HEK293 (cell line): Measurements from ENCODE around the gene LSM11.

Experiments
- BCL6B ChIP-seq: fragments of 450-650 bp; formaldehyde crosslinking; IDR thresholded peaks from 2 replicates; pipeline ENCODE4 v1.5.1; 2017; ENCODE audit warnings: missing biosample characterization, missing genetic modification characterization
- GLI2 ChIP-seq: fragments of 450-650 bp; formaldehyde crosslinking; IDR thresholded peaks from 2 replicates; pipeline ENCODE4; 2017; ENCODE audit warnings: missing biosample characterization, missing genetic modification characterization, low read depth, borderline replicate concordance
- HOXC10 ChIP-seq: sonication (generic); formaldehyde crosslinking; IDR thresholded peaks from 2 replicates; pipeline ENCODE4 v1.8.1; 2023; ENCODE audit warnings: mild to moderate bottlenecking, missing genetic modification reagents
- IKZF3 ChIP-seq: fragments of 450-650 bp; IDR thresholded peaks from 2 replicates; pipeline ENCODE4 v1.5.0; 2018; ENCODE audit warnings: missing biosample characterization, mild to moderate bottlenecking, missing genetic modification characterization, moderate library complexity
- MZF1 ChIP-seq: fragments of 450-650 bp; formaldehyde crosslinking; IDR thresholded peaks from 2 replicates; pipeline ENCODE4 v1.5.1; 2017; ENCODE audit warnings: missing biosample characterization, missing genetic modification characterization, borderline replicate concordance
- SP3 ChIP-seq: fragments of 450-650 bp; formaldehyde crosslinking; IDR thresholded peaks from 2 replicates; pipeline ENCODE4 v1.5.1; 2016; ENCODE audit warnings: missing biosample characterization, missing genetic modification characterization
- ZBTB17 ChIP-seq: fragments of 450-650 bp; formaldehyde crosslinking; IDR thresholded peaks from 2 replicates; pipeline ENCODE4 v1.5.1; 2016; ENCODE audit warnings: missing biosample characterization, missing genetic modification characterization
- ZNF114 ChIP-seq: fragments of 450-650 bp; formaldehyde crosslinking; IDR thresholded peaks from 2 replicates; pipeline ENCODE4 v1.5.0; 2017; ENCODE audit warnings: missing biosample characterization, missing genetic modification characterization
- ZNF155 ChIP-seq: fragments of 450-650 bp; formaldehyde crosslinking; IDR thresholded peaks from 2 replicates; pipeline ENCODE4 v1.5.1; 2016; ENCODE audit warnings: missing biosample characterization, missing genetic modification characterization
- ZNF157 ChIP-seq: fragments of 450-650 bp; formaldehyde crosslinking; IDR thresholded peaks from 2 replicates; pipeline ENCODE4 v1.5.1; 2016; ENCODE audit warnings: missing biosample characterization, missing genetic modification characterization
- ZNF184 ChIP-seq: fragments of 450-650 bp; IDR thresholded peaks from 2 replicates; pipeline ENCODE4 v1.5.1; 2018; ENCODE audit warnings: missing biosample characterization, mild to moderate bottlenecking, missing genetic modification characterization
- ZNF19 ChIP-seq: fragments of 450-650 bp; formaldehyde crosslinking; IDR thresholded peaks from 2 replicates; pipeline ENCODE4; 2016; ENCODE audit warnings: missing biosample characterization, missing genetic modification characterization, low read depth
- ZNF223 ChIP-seq: fragments of 450-650 bp; formaldehyde crosslinking; IDR thresholded peaks from 2 replicates; pipeline ENCODE4 v1.5.1; 2016; ENCODE audit warnings: missing biosample characterization, missing genetic modification characterization
- ZNF266 ChIP-seq: fragments of 450-650 bp; formaldehyde crosslinking; IDR thresholded peaks from 2 replicates; pipeline ENCODE4 v1.5.1; 2016; ENCODE audit warnings: missing biosample characterization, missing genetic modification characterization, low read depth
- ZNF335 ChIP-seq: fragments of 450-650 bp; formaldehyde crosslinking; conservative IDR thresholded peaks from 2 replicates; pipeline ENCODE4 v1.5.1; 2016; ENCODE audit warnings: missing biosample characterization, missing genetic modification characterization
- ZNF354C ChIP-seq: fragments of 450-650 bp; formaldehyde crosslinking; IDR thresholded peaks from 2 replicates; pipeline ENCODE4 v1.5.1; 2016; ENCODE audit warnings: missing biosample characterization, missing genetic modification characterization, low read depth, borderline replicate concordance
- ZNF362 ChIP-seq: fragments of 450-650 bp; formaldehyde crosslinking; IDR thresholded peaks from 2 replicates; pipeline ENCODE4 v1.5.1; 2016; ENCODE audit warnings: missing biosample characterization, missing genetic modification characterization
- ZNF391 ChIP-seq: fragments of 450-650 bp; formaldehyde crosslinking; IDR thresholded peaks from 2 replicates; pipeline ENCODE4 v1.5.1; 2016; ENCODE audit warnings: low read depth, missing biosample characterization, missing genetic modification characterization, borderline replicate concordance
- ZNF404 ChIP-seq: fragments of 450-650 bp; formaldehyde crosslinking; IDR thresholded peaks from 2 replicates; pipeline ENCODE4 v1.5.1; 2017; ENCODE audit warnings: missing biosample characterization, missing genetic modification characterization
- ZNF433 ChIP-seq: fragments of 450-650 bp; formaldehyde crosslinking; IDR thresholded peaks from 2 replicates; pipeline ENCODE4 v1.5.1; 2016; ENCODE audit warnings: missing biosample characterization, missing genetic modification characterization, low read depth
- ZNF48 ChIP-seq: fragments of 450-650 bp; formaldehyde crosslinking; IDR thresholded peaks from 2 replicates; pipeline ENCODE4 v1.5.1; 2016; ENCODE audit warnings: missing biosample characterization, missing genetic modification characterization
- ZNF501 ChIP-seq: fragments of 450-650 bp; formaldehyde crosslinking; IDR thresholded peaks from 2 replicates; pipeline ENCODE4 v1.5.1; 2016; ENCODE audit warnings: missing biosample characterization, missing genetic modification characterization
- ZNF544 ChIP-seq: fragments of 450-650 bp; formaldehyde crosslinking; IDR thresholded peaks from 2 replicates; pipeline ENCODE4 v1.5.0; 2017; ENCODE audit warnings: missing biosample characterization, missing genetic modification characterization
- ZNF704 ChIP-seq: fragments of 450-650 bp; formaldehyde crosslinking; IDR thresholded peaks from 2 replicates; pipeline ENCODE4 v1.5.1; 2016; ENCODE audit warnings: missing biosample characterization, missing genetic modification characterization
- ZNF76 ChIP-seq: fragments of 450-650 bp; formaldehyde crosslinking; IDR thresholded peaks from 2 replicates; pipeline ENCODE4; 2016; ENCODE audit warnings: low read depth, missing biosample characterization, missing genetic modification characterization, borderline replicate concordance
- ZSCAN30 ChIP-seq: fragments of 450-650 bp; IDR thresholded peaks from 2 replicates; pipeline ENCODE4 v1.5.1; 2018; ENCODE audit warnings: missing biosample characterization, mild to moderate bottlenecking, missing genetic modification characterization, moderate library complexity
- ZSCAN4 ChIP-seq: fragments of 450-650 bp; formaldehyde crosslinking; IDR thresholded peaks from 2 replicates; pipeline ENCODE4 v1.5.1; 2017; ENCODE audit warnings: missing biosample characterization, missing genetic modification characterization
- TF ChIP-seq, protein P1 (sequence below): fragments of 450-650 bp; formaldehyde crosslinking; IDR thresholded peaks from 2 replicates; pipeline ENCODE4 v1.5.1; 2016; ENCODE audit warnings: missing biosample characterization, missing genetic modification characterization
- TF ChIP-seq, protein P2 (sequence below): fragments of 450-650 bp; formaldehyde crosslinking; optimal IDR thresholded peaks from 2 replicates; pipeline ENCODE3; 2016; ENCODE audit warnings: missing biosample characterization, mild to moderate bottlenecking, missing genetic modification characterization
- TF ChIP-seq, protein P3 (sequence below): fragments of 450-650 bp; IDR thresholded peaks from 2 replicates; pipeline ENCODE4 v1.5.1; 2018; ENCODE audit warnings: missing biosample characterization, mild to moderate bottlenecking, missing genetic modification characterization

LSM11 gene

DNA sequence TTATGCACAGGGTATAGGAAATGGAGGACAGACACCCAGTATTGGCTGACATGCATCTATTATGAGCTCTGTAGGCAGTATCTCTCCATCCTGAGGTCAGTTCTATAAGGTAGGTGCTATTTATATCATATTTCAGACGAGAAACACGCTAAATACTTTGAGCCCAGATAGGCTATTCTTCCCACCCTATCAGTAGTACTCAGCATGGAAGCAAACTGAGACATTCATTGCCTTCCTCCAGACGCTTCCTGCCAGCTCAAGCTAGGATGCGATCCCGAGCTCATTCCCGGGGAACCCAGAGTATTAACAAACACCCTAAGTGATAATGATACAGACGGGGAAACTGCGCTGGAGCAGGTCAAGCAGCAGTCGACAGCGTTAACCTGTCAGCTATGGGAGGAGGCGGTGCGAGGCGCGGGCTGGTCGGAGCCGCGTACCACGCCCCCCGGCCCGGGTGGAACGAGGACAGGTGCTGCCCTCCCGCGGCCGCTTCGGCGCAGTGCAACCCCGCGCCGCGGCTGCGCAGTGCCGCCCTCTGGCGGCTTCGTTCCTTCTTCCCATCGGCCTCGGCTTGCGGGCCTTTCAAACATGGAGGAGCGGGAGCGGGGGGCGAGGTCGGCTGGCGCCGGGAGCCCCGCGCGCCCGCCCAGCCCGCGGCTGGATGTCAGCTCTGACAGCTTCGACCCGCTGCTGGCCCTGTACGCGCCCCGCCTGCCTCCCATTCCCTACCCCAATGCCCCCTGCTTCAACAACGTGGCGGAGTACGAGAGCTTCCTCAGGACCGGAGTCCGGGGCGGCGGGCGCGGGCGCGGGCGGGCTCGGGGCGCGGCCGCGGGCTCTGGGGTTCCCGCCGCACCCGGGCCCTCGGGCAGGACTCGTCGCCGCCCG, at the start of gene LSM11 (continued):
- TF ChIP-seq SP3 (peak; percentile 51), GLI2 (tag by site-specific recombination) (no peak), ZNF157 (tag by site-specific recombination) (no peak), BCL6B (tag by site-specific recombination) (no peak), ZNF19 (tag by site-specific recombination) (no peak), ZNF404 (tag by site-specific recombination) (no peak), ZNF433 (tag by site-specific recombination) (no peak), ZNF544 (tag by site-specific recombination) (no peak), ZSCAN4 (no peak), ZNF266 (tag by site-specific recombination) (no peak), ZSCAN30 (tag by site-specific recombination) (peak; percentile 86), ZNF114 (no peak), ZNF354C (tag by site-specific recombination) (no peak), HOXC10 (0 out of 2 replicates have a peak, but pooled peaks have one; percentile 57), ZNF501 (tag by site-specific recombination) (no peak), ZNF155 (tag by site-specific recombination) (no peak), ZBTB17 (peak; percentile 82), MZF1 (tag by site-specific recombination) (no peak), ZNF184 (0 out of 2 replicates have a peak, but pooled peaks have one; percentile 27), ZNF335 (tag by site-specific recombination) (peak; percentile 53; the same call in 1 of the 2 replicates), IKZF3 (tag by site-specific recombination) (peak; percentile 53; the same call in 1 of the 2 replicates), ZNF76 (tag by site-specific recombination) (peak; percentile 83), ZNF223 (tag by site-specific recombination) (no peak), ZNF362 (tag by site-specific recombination) (no peak), ZNF704 (tag by site-specific recombination) (no peak), ZNF391 (peak; percentile 19; the same call in 1 of the 2 replicates), ZNF48 (tag by site-specific recombination) (no peak)
- TF ChIP-seq, protein P1, sequence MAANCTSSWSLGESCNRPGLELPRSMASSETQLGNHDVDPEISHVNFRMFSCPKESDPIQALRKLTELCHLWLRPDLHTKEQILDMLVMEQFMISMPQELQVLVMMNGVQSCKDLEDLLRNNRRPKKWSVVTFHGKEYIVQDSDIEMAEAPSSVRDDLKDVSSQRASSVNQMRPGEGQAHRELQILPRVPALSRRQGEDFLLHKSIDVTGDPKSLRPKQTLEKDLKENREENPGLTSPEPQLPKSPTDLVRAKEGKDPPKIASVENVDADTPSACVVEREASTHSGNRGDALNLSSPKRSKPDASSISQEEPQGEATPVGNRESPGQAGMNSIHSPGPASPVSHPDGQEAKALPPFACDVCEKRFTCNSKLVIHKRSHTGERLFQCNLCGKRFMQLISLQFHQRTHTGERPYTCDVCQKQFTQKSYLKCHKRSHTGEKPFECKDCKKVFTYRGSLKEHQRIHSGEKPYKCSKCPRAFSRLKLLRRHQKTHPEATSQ (tag by site-specific recombination): no peak
- TF ChIP-seq, protein P2, sequence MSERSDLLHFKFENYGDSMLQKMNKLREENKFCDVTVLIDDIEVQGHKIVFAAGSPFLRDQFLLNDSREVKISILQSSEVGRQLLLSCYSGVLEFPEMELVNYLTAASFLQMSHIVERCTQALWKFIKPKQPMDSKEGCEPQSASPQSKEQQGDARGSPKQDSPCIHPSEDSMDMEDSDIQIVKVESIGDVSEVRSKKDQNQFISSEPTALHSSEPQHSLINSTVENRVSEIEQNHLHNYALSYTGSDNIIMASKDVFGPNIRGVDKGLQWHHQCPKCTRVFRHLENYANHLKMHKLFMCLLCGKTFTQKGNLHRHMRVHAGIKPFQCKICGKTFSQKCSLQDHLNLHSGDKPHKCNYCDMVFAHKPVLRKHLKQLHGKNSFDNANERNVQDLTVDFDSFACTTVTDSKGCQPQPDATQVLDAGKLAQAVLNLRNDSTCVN (tag by site-specific recombination): peak; percentile 87
- TF ChIP-seq, protein P3, sequence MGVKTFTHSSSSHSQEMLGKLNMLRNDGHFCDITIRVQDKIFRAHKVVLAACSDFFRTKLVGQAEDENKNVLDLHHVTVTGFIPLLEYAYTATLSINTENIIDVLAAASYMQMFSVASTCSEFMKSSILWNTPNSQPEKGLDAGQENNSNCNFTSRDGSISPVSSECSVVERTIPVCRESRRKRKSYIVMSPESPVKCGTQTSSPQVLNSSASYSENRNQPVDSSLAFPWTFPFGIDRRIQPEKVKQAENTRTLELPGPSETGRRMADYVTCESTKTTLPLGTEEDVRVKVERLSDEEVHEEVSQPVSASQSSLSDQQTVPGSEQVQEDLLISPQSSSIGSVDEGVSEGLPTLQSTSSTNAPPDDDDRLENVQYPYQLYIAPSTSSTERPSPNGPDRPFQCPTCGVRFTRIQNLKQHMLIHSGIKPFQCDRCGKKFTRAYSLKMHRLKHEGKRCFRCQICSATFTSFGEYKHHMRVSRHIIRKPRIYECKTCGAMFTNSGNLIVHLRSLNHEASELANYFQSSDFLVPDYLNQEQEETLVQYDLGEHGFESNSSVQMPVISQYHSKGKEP (tag by site-specific recombination): peak; percentile 40; the same call in 1 of the 2 replicates
